ENCODE measurements around the gene DDX53.

DDX53 gene

GRCh38 chrX:23052324-23052723, 52.6 kb downstream of the DDX53 start:
- no peak for DNase-seq
